GM23338 (cell line): ENCODE measurements around the gene ENC1. TPM values are rescaled to one million over a fixed set of nuclear protein-coding genes. Genes with fewer than 3 reads are reported as not detected.

ENCODE experiments used
- ATAC-seq: fragments of 200-7000 bp; cut with Tn5 transposase; 3 replicates; pipeline ENCODE4 v1.9.1; 2020
- DNase-seq: peaks from one replicate; pipeline ENCODE4 v3.0.0-alpha.2; 2015; ENCODE audit warnings: low spot score
- H2AFZ ChIP-seq: fragments of 200-600 bp; sonication (generic); 2 replicates; pipeline ENCODE4 v1.8.0; 2016; ENCODE audit warnings: antibody characterized with exemption, mild to moderate bottlenecking, moderate library complexity
- H3F3A ChIP-seq: fragments of 200-600 bp; sonication (generic); replicated peaks from 2 replicates; pipeline ENCODE4 v1.8.0; 2017; ENCODE audit warnings: antibody characterized with exemption, mixed run types, low read depth
- H3K27ac ChIP-seq: fragments of 200-600 bp; sonication (generic); 2 replicates; pipeline ENCODE4 v1.6.1; 2016; ENCODE audit warnings: low read depth
- H3K27me3 ChIP-seq: fragments of 200-600 bp; sonication (generic); 2 replicates; pipeline ENCODE4 v1.8.0; 2016; ENCODE audit warnings: mild to moderate bottlenecking, mixed run types, moderate library complexity; ENCODE audit not compliant: insufficient read depth
- H3K36me3 ChIP-seq: fragments of 200-600 bp; sonication (generic); 2 replicates; pipeline ENCODE4 v1.8.0; 2016; ENCODE audit warnings: mild to moderate bottlenecking; ENCODE audit not compliant: insufficient read depth
- H3K4me1 ChIP-seq: fragments of 200-600 bp; sonication (generic); 2 replicates; pipeline ENCODE4 v1.8.0; 2016; ENCODE audit warnings: mild to moderate bottlenecking, moderate library complexity; ENCODE audit not compliant: insufficient read depth
- H3K4me2 ChIP-seq: fragments of 200-600 bp; sonication (generic); 2 replicates; pipeline ENCODE4 v1.7.1; 2017; ENCODE audit warnings: mixed run types
- H3K4me3 ChIP-seq: fragments of 200-600 bp; sonication (generic); 2 replicates; pipeline ENCODE4 v1.6.1; 2016; ENCODE audit warnings: mixed run types
- H3K79me2 ChIP-seq: fragments of 200-600 bp; sonication (generic); replicated peaks from 2 replicates; pipeline ENCODE4 v1.8.0; 2017; ENCODE audit warnings: mild to moderate bottlenecking; ENCODE audit not compliant: insufficient read depth
- H3K9me2 ChIP-seq: fragments of 200-600 bp; sonication (generic); 2 replicates; pipeline ENCODE4 v1.8.0; 2017; ENCODE audit not compliant: insufficient read depth
- H4K20me1 ChIP-seq: fragments of 200-600 bp; sonication (generic); replicated peaks from 2 replicates; pipeline ENCODE4 v1.8.0; 2017; ENCODE audit warnings: mild to moderate bottlenecking; ENCODE audit not compliant: insufficient read depth
- H3K27ac Mint-ChIP-seq: 2 replicates; pipeline ENCODE4 v1.8.0; 2020; ENCODE audit warnings: inconsistent platforms, mild to moderate bottlenecking, moderate library complexity, mixed read lengths
- H3K27me3 Mint-ChIP-seq: 3 replicates; pipeline ENCODE4 v1.8.0; 2022; ENCODE audit warnings: low read depth, mild to moderate bottlenecking, moderate library complexity, mixed read lengths, inconsistent platforms; ENCODE audit not compliant: insufficient read depth, poor library complexity
- H3K36me3 Mint-ChIP-seq: 3 replicates; pipeline ENCODE4 v1.8.0; 2021; ENCODE audit warnings: low read depth, mild to moderate bottlenecking, inconsistent platforms, moderate library complexity, mixed read lengths
- H3K4me1 Mint-ChIP-seq: 3 replicates; pipeline ENCODE4 v1.8.0; 2020; ENCODE audit warnings: mild to moderate bottlenecking, inconsistent platforms, mixed read lengths
- H3K4me3 Mint-ChIP-seq: 3 replicates; pipeline ENCODE4 v1.8.0; 2021; ENCODE audit warnings: moderate library complexity, mild to moderate bottlenecking, inconsistent platforms, mixed read lengths
- H3K9me3 Mint-ChIP-seq: 3 replicates; pipeline ENCODE4 v1.8.0; 2020; ENCODE audit warnings: moderate library complexity, mild to moderate bottlenecking, inconsistent platforms, mixed read lengths
- CREB1 ChIP-seq: fragments of 250-450 bp; sonication (Bioruptor Pico); IDR thresholded peaks from 2 replicates; pipeline ENCODE4 v1.5.0; 2020; ENCODE audit warnings: low read depth, mild to moderate bottlenecking, moderate library complexity
- CTCF ChIP-seq, 2 experiments: fragments of 200-600 bp in 1 of 2; sonication (generic) in 1 of 2; conservative IDR thresholded peaks; 2 replicates each; pipeline versions ENCODE4 v1.5.1 to v1.6.1; 2016 to 2017; ENCODE audit warnings: antibody characterized with exemption in 2 of 2, low read depth in 2 of 2, mild to moderate bottlenecking in 2 of 2, moderate library complexity in 1 of 2
- ETS1 ChIP-seq: IDR thresholded peaks from 2 replicates; pipeline ENCODE4 v1.6.1; 2016; ENCODE audit warnings: antibody characterized with exemption
- EZH2 ChIP-seq: fragments of 200-600 bp; sonication (generic); IDR thresholded peaks from one replicate; pipeline ENCODE4 v1.8.0; 2017; ENCODE audit warnings: antibody characterized with exemption, mild to moderate bottlenecking, low read depth; ENCODE audit not compliant: unreplicated experiment
- EZH2phosphoT487 ChIP-seq: fragments of 200-600 bp; sonication (generic); IDR thresholded peaks from one replicate; pipeline ENCODE4 v1.8.1; 2018; ENCODE audit warnings: antibody characterized with exemption; ENCODE audit not compliant: unreplicated experiment
- JUNB ChIP-seq: IDR thresholded peaks from one replicate; pipeline ENCODE4 v1.6.1; 2016; ENCODE audit warnings: antibody characterized with exemption; ENCODE audit not compliant: unreplicated experiment
- NANOG ChIP-seq: IDR thresholded peaks from 2 replicates; pipeline ENCODE4 v1.6.1; 2016; ENCODE audit warnings: antibody characterized with exemption, borderline replicate concordance
- POLR2AphosphoS5 ChIP-seq: IDR thresholded peaks from 2 replicates; pipeline ENCODE4 v1.6.1; 2016; ENCODE audit warnings: antibody characterized with exemption, low read depth
- STAT1 ChIP-seq: IDR thresholded peaks from one replicate; pipeline ENCODE4 v1.6.1; 2016; ENCODE audit warnings: antibody characterized with exemption; ENCODE audit not compliant: unreplicated experiment
- polyA plus RNA-seq: library from polyadenylated mRNA; unstranded; fragments of >200 nt; fragmentation: Nextera tagmentation; extraction: Ambion mirVana; gene quantifications from 2 replicates; pipeline ENCODE4 v1.2.1, GENCODE V29; 2016
- total RNA-seq: library from RNA; depleted of rRNA; stranded (reverse); fragments of >200 nt; shearing (Covaris generic); gene quantifications from 2 replicates; pipeline ENCODE4 v1.2.3, GENCODE V29; 2014

The ENC1 gene
- total and polyA plus RNA-seq, 2 experiments from 2014 or later, result 8.2 to 27.9 TPM

GRCh38 chr5:74634611-74635286, 5.8 kb downstream of the ENC1 start:
- TF ChIP-seq CREB1 (CRISPR knock-in tag) (no peak), EZH2 (no peak), NANOG (no peak)
- Mint-ChIP-seq H3K9me3 (no peaks in the 10 kb centered on the region), H3K36me3 (peaks cover 32% of the 10 kb centered on the region), H3K4me3 (no peak overlapping the region), H3K27me3 (peaks cover 5% of the 10 kb centered on the region), H3K27ac (no peak overlapping the region), H3K4me1 (peaks cover 56% of the 10 kb centered on the region)
- no peak overlapping the region for H2AFZ ChIP-seq
- H3K36me3 ChIP-seq, result peaks cover 4% of the 10 kb centered on the region; the same call in 1 of the 2 replicates
- H3K9me2 ChIP-seq, result no peaks in the 10 kb centered on the region
- H3K27me3 ChIP-seq, result peaks cover 18% of the 10 kb centered on the region
- peaks cover 46% of the 10 kb centered on the region for H3K4me1 ChIP-seq
- H3F3A ChIP-seq, result 0 out of 2 replicates have a peak, but pooled peaks cover 2% of the 10 kb centered on the region
- H3K4me2 ChIP-seq, result no peak overlapping the region
- no peak overlapping the region for H3K27ac ChIP-seq
- H3K4me3 ChIP-seq, result no peak overlapping the region
- H3K79me2 ChIP-seq, result peaks cover 46% of the 10 kb centered on the region
- H4K20me1 ChIP-seq, result peaks cover 29% of the 10 kb centered on the region
- DNase-seq (no peak), ATAC-seq (no peak)

GRCh38 chr5:74633695-74634094, 6.8 kb downstream of the ENC1 start:
- no peak overlapping the region for H3K4me3 ChIP-seq
- Mint-ChIP-seq H3K4me3 (no peak overlapping the region), H3K27me3 (peaks cover 2% of the 10 kb centered on the region), H3K27ac (no peak overlapping the region), H3K4me1 (peaks cover 57% of the 10 kb centered on the region), H3K36me3 (peaks cover 36% of the 10 kb centered on the region), H3K9me3 (no peaks in the 10 kb centered on the region)
- H3F3A ChIP-seq, result no peaks in the 10 kb centered on the region
- peaks cover 41% of the 10 kb centered on the region for H3K4me1 ChIP-seq
- H3K4me2 ChIP-seq, result no peak overlapping the region
- ATAC-seq, result no peak
- peaks cover 20% of the 10 kb centered on the region for H4K20me1 ChIP-seq
- H3K27ac ChIP-seq, result no peak overlapping the region
- no peak for DNase-seq
- no peak overlapping the region for H2AFZ ChIP-seq
- peaks cover 6% of the 10 kb centered on the region; the same call in 1 of the 2 replicates for H3K36me3 ChIP-seq
- peaks cover 38% of the 10 kb centered on the region for H3K79me2 ChIP-seq
- peaks cover 7% of the 10 kb centered on the region for H3K27me3 ChIP-seq
- no peaks in the 10 kb centered on the region for H3K9me2 ChIP-seq
- TF ChIP-seq STAT1 (no peak), EZH2 (no peak), NANOG (no peak), ETS1 (no peak), JUNB (no peak), CREB1 (CRISPR knock-in tag) (no peak), EZH2phosphoT487 (no peak), POLR2AphosphoS5 (no peak), CTCF (conservative IDR thresholded peaks at IDR 0.05; ENCODE audit: low read depth in 2 of 2) (no peak)
